Dendritic cell treated with granulocyte-macrophage colony-stimulating factor and Interleukin-4, amounts not matched to agents 40 ng/mL and 50 ng/mL, for 4 days (primary cell): ENCODE data around the gene C20orf144.

ENCODE experiments used
- H3K27ac Mint-ChIP-seq: one replicate; pipeline ENCODE4 v1.8.0; 2022; ENCODE audit warnings: mild to moderate bottlenecking, mixed read lengths
- H3K27me3 Mint-ChIP-seq: one replicate; pipeline ENCODE4 v1.8.0; 2022; ENCODE audit warnings: mild to moderate bottlenecking, mixed read lengths
- H3K36me3 Mint-ChIP-seq: one replicate; pipeline ENCODE4 v1.8.0; 2022; ENCODE audit warnings: low read depth, mixed read lengths
- H3K4me1 Mint-ChIP-seq: one replicate; pipeline ENCODE4 v1.8.0; 2022; ENCODE audit warnings: low read depth, mixed read lengths
- H3K4me3 Mint-ChIP-seq: one replicate; pipeline ENCODE4 v1.8.0; 2022; ENCODE audit warnings: mild to moderate bottlenecking, moderate library complexity, mixed read lengths
- H3K9me3 Mint-ChIP-seq: one replicate; pipeline ENCODE4 v1.8.0; 2022; ENCODE audit warnings: mixed read lengths
- intact Hi-C: fragments of 100-400 bp; cut with micrococcal nuclease; formaldehyde crosslinking; loops from one replicate; pipeline ENCODE4 v1.15.0; 2022

Gene C20orf144

GRCh38 chr20:33684533-33685327, 22.6 kb downstream of the C20orf144 start:
- Mint-ChIP-seq H3K27ac (peak overlapping the region; percentile 19), H3K4me1 (peaks cover 26% of the 10 kb centered on the region), H3K9me3 (no peaks in the 10 kb centered on the region), H3K36me3 (no peaks in the 10 kb centered on the region), H3K27me3 (no peaks in the 10 kb centered on the region), H3K4me3 (peak overlapping the region; percentile 70)
- intact Hi-C loops, result loop anchor here (5.0 kb wide), 1 partner anchor 48 kb away; the partner anchor contains the start of gene ZNF341

- Mint-ChIP-seq H3K4me1 (peaks cover 31% of the 10 kb centered on the region), H3K36me3 (no peaks in the 10 kb centered on the region), H3K4me3 (peak overlapping the region; percentile 70), H3K27ac (peak overlapping the region; percentile 19), H3K27me3 (no peaks in the 10 kb centered on the region), H3K9me3 (no peaks in the 10 kb centered on the region)
- intact Hi-C loops, result loop anchor here (2.0 to 5.0 kb wide), 2 partner anchors 35 to 47 kb away; partner anchors contain the start of genes PXMP4 and ZNF341
Observed at GRCh38 chr20:33685328-33686099, 23.4 kb downstream of the C20orf144 start.

- no peaks in the 10 kb centered on the region for H3K27me3 Mint-ChIP-seq
- H3K4me3 Mint-ChIP-seq, result peak within 1 kb of the TSS; percentile 75
- peaks cover 31% of the 10 kb centered on the region for H3K4me1 Mint-ChIP-seq
- peak within 1 kb of the TSS; percentile 79 for H3K27ac Mint-ChIP-seq
- no peaks in the 10 kb centered on the region for H3K36me3 Mint-ChIP-seq
- no peaks in the 10 kb centered on the region for H3K9me3 Mint-ChIP-seq
- intact Hi-C loops, result loop anchor here (2.0 to 5.0 kb wide), 2 partner anchors 34 to 46 kb away; partner anchors contain the start of genes PXMP4 and ZNF341
Observed at GRCh38 chr20:33686100-33686983, 24.2 kb downstream of the C20orf144 start, which contains the start of gene E2F1. TSS of gene E2F1 (minus strand) at chr20:33686385. CDS start at chr20:33686264, 121 bp downstream.

GRCh38 chr20:33686984-33687366, 24.8 kb downstream of the C20orf144 start:
- Mint-ChIP-seq H3K9me3 (no peaks in the 10 kb centered on the region), H3K4me3 (peak overlapping the region; percentile 75), H3K27ac (peak overlapping the region; percentile 79), H3K4me1 (peaks cover 31% of the 10 kb centered on the region), H3K36me3 (no peaks in the 10 kb centered on the region), H3K27me3 (no peaks in the 10 kb centered on the region)
- intact Hi-C loops, result loop anchor here (2.0 to 5.0 kb wide), 2 partner anchors 34 to 45 kb away; partner anchors contain the start of genes PXMP4 and ZNF341

GRCh38 chr20:33687370-33687915, 25.3 kb downstream of the C20orf144 start:
- Mint-ChIP-seq H3K9me3 (no peaks in the 10 kb centered on the region), H3K4me3 (peak overlapping the region; percentile 75), H3K27ac (peak overlapping the region; percentile 79), H3K36me3 (no peaks in the 10 kb centered on the region), H3K27me3 (no peaks in the 10 kb centered on the region), H3K4me1 (peaks cover 31% of the 10 kb centered on the region)
- intact Hi-C loops, result loop anchor here (2.0 to 5.0 kb wide), 2 partner anchors 33 to 45 kb away; partner anchors contain the start of genes PXMP4 and ZNF341

- Mint-ChIP-seq H3K27me3 (no peaks in the 10 kb centered on the region), H3K9me3 (no peaks in the 10 kb centered on the region), H3K36me3 (no peaks in the 10 kb centered on the region), H3K27ac (peak overlapping the region; percentile 79), H3K4me3 (no peak overlapping the region), H3K4me1 (peaks cover 31% of the 10 kb centered on the region)
- intact Hi-C loops, result loop anchor here (2.0 to 5.0 kb wide), 2 partner anchors 33 to 44 kb away; partner anchors contain the start of genes PXMP4 and ZNF341
Observed at GRCh38 chr20:33687993-33688937, 26.1 kb downstream of the C20orf144 start.

- intact Hi-C loops, result loop anchor here (5.0 kb wide), 1 partner anchor 43 kb away; the partner anchor contains the start of gene ZNF341
- Mint-ChIP-seq H3K27ac (no peak overlapping the region), H3K27me3 (no peaks in the 10 kb centered on the region), H3K36me3 (no peaks in the 10 kb centered on the region), H3K4me3 (no peak overlapping the region), H3K9me3 (no peaks in the 10 kb centered on the region), H3K4me1 (peaks cover 31% of the 10 kb centered on the region)
Observed at GRCh38 chr20:33688938-33689424, 26.9 kb downstream of the C20orf144 start.

GRCh38 chr20:33689493-33689892, 27.4 kb downstream of the C20orf144 start:
- no peaks in the 10 kb centered on the region for H3K27me3 Mint-ChIP-seq
- H3K9me3 Mint-ChIP-seq, result no peaks in the 10 kb centered on the region
- no peaks in the 10 kb centered on the region for H3K36me3 Mint-ChIP-seq
- no peak overlapping the region for H3K4me3 Mint-ChIP-seq
- intact Hi-C loops, result loop anchor here (5.0 kb wide), 1 partner anchor 43 kb away; the partner anchor contains the start of gene ZNF341
- no peak overlapping the region for H3K27ac Mint-ChIP-seq
- H3K4me1 Mint-ChIP-seq, result peaks cover 30% of the 10 kb centered on the region

- Mint-ChIP-seq H3K36me3 (no peaks in the 10 kb centered on the region), H3K27me3 (no peaks in the 10 kb centered on the region), H3K4me3 (no peak overlapping the region), H3K4me1 (peaks cover 25% of the 10 kb centered on the region), H3K9me3 (no peaks in the 10 kb centered on the region), H3K27ac (no peak overlapping the region)
- intact Hi-C loops, result loop anchor here (5.0 kb wide), 1 partner anchor 42 kb away; the partner anchor contains the start of gene ZNF341
Observed at GRCh38 chr20:33689973-33690372, 27.8 kb downstream of the C20orf144 start.

- intact Hi-C loops, result no loop called here
- H3K36me3 Mint-ChIP-seq, result no peaks in the 10 kb centered on the region
- H3K4me1 Mint-ChIP-seq, result peaks cover 5% of the 10 kb centered on the region
- no peak overlapping the region for H3K27ac Mint-ChIP-seq
- H3K27me3 Mint-ChIP-seq, result no peaks in the 10 kb centered on the region
- no peaks in the 10 kb centered on the region for H3K9me3 Mint-ChIP-seq
- no peak overlapping the region for H3K4me3 Mint-ChIP-seq
Observed at GRCh38 chr20:33693289-33693688, 31.2 kb downstream of the C20orf144 start.

GRCh38 chr20:33693741-33694638, 31.9 kb downstream of the C20orf144 start:
- H3K27ac Mint-ChIP-seq, result no peak overlapping the region
- H3K4me1 Mint-ChIP-seq, result peaks cover 5% of the 10 kb centered on the region

More at GRCh38 chr20:33693741-33694638, 31.9 kb downstream of the C20orf144 start:
- peaks cover 5% of the 10 kb centered on the region for H3K9me3 Mint-ChIP-seq
- no peaks in the 10 kb centered on the region for H3K36me3 Mint-ChIP-seq
- intact Hi-C loops, result no loop called here
- H3K4me3 Mint-ChIP-seq, result no peak overlapping the region
- no peaks in the 10 kb centered on the region for H3K27me3 Mint-ChIP-seq
